Measurements from ENCODE around the gene COL8A1. TPM values are rescaled to one million over a fixed set of nuclear protein-coding genes. Genes with fewer than 3 reads are reported as not detected.

Gene COL8A1
- total RNA-seq, 1 experiment from 2014 or later = 0.13 TPM

GRCh38 chr3:99659032-99659431 lies 20.6 kb downstream of the COL8A1 start:
- CTCF ChIA-PET = no interaction called here
- Histone ChIP-seq H3K9me3 (ENCODE audit: control insufficient read depth, insufficient read depth, low read depth, low read length) (no peaks in the 10 kb centered on the region), H3K4me3 (ENCODE audit: low read depth in 2 of 2, low read length in 2 of 2) (no peak overlapping the region), H3K27me3 (ENCODE audit: control insufficient read depth, insufficient read depth, low read length) (no peaks in the 10 kb centered on the region), H3K36me3 (ENCODE audit: control insufficient read depth, insufficient read depth, low read length) (no peaks in the 10 kb centered on the region), H3K4me1 (ENCODE audit: control insufficient read depth, insufficient read depth, low read length) (no peaks in the 10 kb centered on the region), H3K27ac (ENCODE audit: low read length) (no peak overlapping the region)
- ATAC-seq (no peak), DNase-seq (ENCODE audit: low read depth, low spot score) (no peak)
- in situ Hi-C loops (cut with HindIII; ENCODE audit: low pct_unique_long_range_greater_than_20kb, low sequenced_read_pairs) = no loop called here
- intact Hi-C loops (cut with micrococcal nuclease; ENCODE audit: unreplicated experiment) = no loop called here
- POLR2A ChIA-PET = no interaction called here
- TF ChIP-seq CTCF (IDR thresholded peaks at IDR 0.05) (no peak), TCF7L2 (IDR thresholded peaks at IDR 0.05; ENCODE audit: low read depth, low read length) (no peak), SIN3A (IDR thresholded peaks at IDR 0.05; ENCODE audit: borderline replicate concordance, insufficient read depth, low read depth, low read length) (no peak), POLR2AphosphoS5 (IDR thresholded peaks at IDR 0.05; ENCODE audit: low read depth, low read length) (no peak), REST (IDR thresholded peaks at IDR 0.05; ENCODE audit: insufficient read depth in 1 of 2, low read depth in 2 of 2, low read length in 1 of 2) (no peak)
- BruUV-seq (replicated peaks) = no TSS peak

GRCh38 chr3:99659951-99660350 lies 21.6 kb downstream of the COL8A1 start:
- ChIA-PET CTCF (no interaction called here), POLR2A (no interaction called here)
- in situ Hi-C loops (cut with HindIII; ENCODE audit: low pct_unique_long_range_greater_than_20kb, low sequenced_read_pairs) = no loop called here
- H3K9me3 ChIP-seq (ENCODE audit: control insufficient read depth, insufficient read depth, low read depth, low read length) = no peaks in the 10 kb centered on the region
- no peak for ATAC-seq
- no TSS peak for BruUV-seq (replicated peaks)
- H3K27ac ChIP-seq (ENCODE audit: low read length) = no peak overlapping the region
- H3K36me3 ChIP-seq (ENCODE audit: control insufficient read depth, insufficient read depth, low read length) = no peaks in the 10 kb centered on the region
- intact Hi-C loops (cut with micrococcal nuclease; ENCODE audit: unreplicated experiment) = no loop called here
- TF ChIP-seq REST (IDR thresholded peaks at IDR 0.05; ENCODE audit: insufficient read depth in 1 of 2, low read depth in 2 of 2, low read length in 1 of 2) (no peak), CTCF (IDR thresholded peaks at IDR 0.05) (no peak), TCF7L2 (IDR thresholded peaks at IDR 0.05; ENCODE audit: low read depth, low read length) (no peak), SIN3A (IDR thresholded peaks at IDR 0.05; ENCODE audit: borderline replicate concordance, insufficient read depth, low read depth, low read length) (no peak), POLR2AphosphoS5 (IDR thresholded peaks at IDR 0.05; ENCODE audit: low read depth, low read length) (no peak)
- H3K4me3 ChIP-seq (ENCODE audit: low read depth in 2 of 2, low read length in 2 of 2) = no peak overlapping the region
- no peak for DNase-seq (ENCODE audit: low read depth, low spot score)
- H3K27me3 ChIP-seq (ENCODE audit: control insufficient read depth, insufficient read depth, low read length) = no peaks in the 10 kb centered on the region; the same call in 1 of the 2 replicates
- H3K4me1 ChIP-seq (ENCODE audit: control insufficient read depth, insufficient read depth, low read length) = no peaks in the 10 kb centered on the region

All from Panc1 (cell line).